ENCODE results near the gene FNDC1.

DNA sequence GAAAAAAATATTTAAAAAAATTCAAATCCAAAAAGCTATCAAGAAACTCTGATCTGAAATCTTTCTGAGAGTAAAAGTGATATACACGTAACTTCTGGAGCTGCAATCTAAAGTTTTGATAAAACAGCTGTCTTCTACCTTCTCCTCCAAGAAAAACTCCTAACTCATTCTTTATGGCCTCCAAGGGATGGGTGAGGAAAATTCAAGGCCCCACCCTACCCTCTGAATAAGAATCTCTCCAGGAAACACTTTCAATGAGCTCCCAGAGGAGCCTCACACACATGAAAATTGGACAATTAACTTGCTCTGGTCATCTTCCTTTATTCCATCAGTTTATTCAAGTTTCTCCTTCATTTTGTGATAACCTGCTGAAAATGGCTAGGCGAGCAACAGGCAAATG, 93.4 kb downstream of the FNDC1 start:
- TF ChIP-seq, protein P1, sequence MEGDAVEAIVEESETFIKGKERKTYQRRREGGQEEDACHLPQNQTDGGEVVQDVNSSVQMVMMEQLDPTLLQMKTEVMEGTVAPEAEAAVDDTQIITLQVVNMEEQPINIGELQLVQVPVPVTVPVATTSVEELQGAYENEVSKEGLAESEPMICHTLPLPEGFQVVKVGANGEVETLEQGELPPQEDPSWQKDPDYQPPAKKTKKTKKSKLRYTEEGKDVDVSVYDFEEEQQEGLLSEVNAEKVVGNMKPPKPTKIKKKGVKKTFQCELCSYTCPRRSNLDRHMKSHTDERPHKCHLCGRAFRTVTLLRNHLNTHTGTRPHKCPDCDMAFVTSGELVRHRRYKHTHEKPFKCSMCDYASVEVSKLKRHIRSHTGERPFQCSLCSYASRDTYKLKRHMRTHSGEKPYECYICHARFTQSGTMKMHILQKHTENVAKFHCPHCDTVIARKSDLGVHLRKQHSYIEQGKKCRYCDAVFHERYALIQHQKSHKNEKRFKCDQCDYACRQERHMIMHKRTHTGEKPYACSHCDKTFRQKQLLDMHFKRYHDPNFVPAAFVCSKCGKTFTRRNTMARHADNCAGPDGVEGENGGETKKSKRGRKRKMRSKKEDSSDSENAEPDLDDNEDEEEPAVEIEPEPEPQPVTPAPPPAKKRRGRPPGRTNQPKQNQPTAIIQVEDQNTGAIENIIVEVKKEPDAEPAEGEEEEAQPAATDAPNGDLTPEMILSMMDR (IDR thresholded peaks at IDR 0.05), result no peak
- no peak for TF ChIP-seq EP300 (IDR thresholded peaks at IDR 0.05)
- no peak for TF ChIP-seq POLR2A (IDR thresholded peaks at IDR 0.05)
